Fibroblast of lung (primary cell): ENCODE measurements around the gene PAK4. TPM values are rescaled to one million over a fixed set of nuclear protein-coding genes. Genes with fewer than 3 reads are reported as not detected.
A peak's percentile ranks its signal among the peaks of the same experiment; 100 is the strongest.

ENCODE experiments used
- DNase-seq, 2 donors: peaks; one replicate each; pipeline versions ENCODE4 v3.0.0 to v3.0.0-alpha.2; 2010; ENCODE audit warnings: low read depth in 2 of 2
- H2AFZ ChIP-seq: 2 replicates; pipeline ENCODE4 v1.5.1; 2012; ENCODE audit warnings: low read length, control low read depth, inconsistent platforms
- H3K27ac ChIP-seq: 2 replicates; pipeline ENCODE4 v1.5.1; 2011; ENCODE audit warnings: low read length, control low read depth; ENCODE audit not compliant: insufficient read depth
- H3K27me3 ChIP-seq: 2 replicates; pipeline ENCODE4 v1.5.1; 2011; ENCODE audit warnings: mild to moderate bottlenecking, low read length; ENCODE audit not compliant: control insufficient read depth, insufficient read depth
- H3K36me3 ChIP-seq: 2 replicates; pipeline ENCODE4 v1.5.1; 2011; ENCODE audit warnings: low read length; ENCODE audit not compliant: control insufficient read depth, insufficient read depth
- H3K4me1 ChIP-seq: 2 replicates; pipeline ENCODE4 v1.5.1; 2011; ENCODE audit warnings: low read length; ENCODE audit not compliant: control insufficient read depth, insufficient read depth; ENCODE audit errors: extremely low read depth
- H3K4me2 ChIP-seq: 2 replicates; pipeline ENCODE4 v1.5.1; 2011; ENCODE audit warnings: low read length, control low read depth; ENCODE audit not compliant: insufficient read depth; ENCODE audit errors: extremely low read depth
- H3K4me3 ChIP-seq, 4 experiments: fragments of 200-600 bp in 1 of 4; sonication (generic) in 1 of 4; replicated peaks in 1 of 4; 2 replicates each; pipeline ENCODE4 v1.5.1; 2011 to 2016; ENCODE audit warnings: low read length in 4 of 4, low read depth in 3 of 4, mild to moderate bottlenecking in 3 of 4, control low read depth in 2 of 4, inconsistent platforms in 1 of 4, mixed read lengths in 1 of 4; ENCODE audit not compliant: insufficient read depth in 1 of 4; ENCODE audit errors: control extremely low read depth in 1 of 4
- H3K79me2 ChIP-seq: 2 replicates; pipeline ENCODE4 v1.5.1; 2012; ENCODE audit warnings: mild to moderate bottlenecking, low read length, inconsistent platforms; ENCODE audit not compliant: control insufficient read depth, insufficient read depth
- H3K9ac ChIP-seq: 2 replicates; pipeline ENCODE4 v1.5.1; 2011; ENCODE audit warnings: mild to moderate bottlenecking, low read length, control low read depth; ENCODE audit not compliant: insufficient read depth
- H3K9me3 ChIP-seq: 2 replicates; pipeline ENCODE4 v1.5.1; 2012; ENCODE audit warnings: low read depth, low read length; ENCODE audit not compliant: control insufficient read depth, insufficient read depth
- H4K20me1 ChIP-seq: 2 replicates; pipeline ENCODE4 v1.5.1; 2011; ENCODE audit warnings: low read length; ENCODE audit not compliant: control insufficient read depth, insufficient read depth; ENCODE audit errors: extremely low read depth
- EZH2 ChIP-seq: IDR thresholded peaks from 2 replicates; pipeline ENCODE4 v1.5.1; 2012; ENCODE audit warnings: low read length, control low read depth, mild to moderate bottlenecking; ENCODE audit errors: missing control alignments
- polyA plus RNA-seq, 2 donors: library from polyadenylated mRNA; depleted of rRNA in 1 of 2; stranded (reverse) in 1 of 2; unstranded in 1 of 2; fragments of >200 nt; gene quantifications; 2 replicates each; pipeline ENCODE4 v1.2.1, GENCODE V29; 2011 to 2012; ENCODE audit warnings: missing spikeins in 1 of 2
- total RNA-seq: library from RNA; depleted of rRNA; stranded (reverse); fragments of >200 nt; gene quantifications from 2 replicates; pipeline ENCODE4 v1.2.1, GENCODE V29; 2014
- TF ChIP-seq, protein P1 (sequence below), 2 donors: IDR thresholded peaks in 1 of 2; conservative IDR thresholded peaks in 1 of 2; 1 replicate in 1 of 2; 2 replicates in 1 of 2; pipeline ENCODE4 v1.5.1; 2011 to 2012; ENCODE audit warnings: low read length in 2 of 2, control low read depth in 1 of 2, inconsistent platforms in 1 of 2, low read depth in 1 of 2, mild to moderate bottlenecking in 1 of 2

The PAK4 gene
- total and polyA plus RNA-seq, 2 donors (not counting 1 experiment from before 2014, with no cell fraction given) = 4.6 to 8.4 TPM

DNA sequence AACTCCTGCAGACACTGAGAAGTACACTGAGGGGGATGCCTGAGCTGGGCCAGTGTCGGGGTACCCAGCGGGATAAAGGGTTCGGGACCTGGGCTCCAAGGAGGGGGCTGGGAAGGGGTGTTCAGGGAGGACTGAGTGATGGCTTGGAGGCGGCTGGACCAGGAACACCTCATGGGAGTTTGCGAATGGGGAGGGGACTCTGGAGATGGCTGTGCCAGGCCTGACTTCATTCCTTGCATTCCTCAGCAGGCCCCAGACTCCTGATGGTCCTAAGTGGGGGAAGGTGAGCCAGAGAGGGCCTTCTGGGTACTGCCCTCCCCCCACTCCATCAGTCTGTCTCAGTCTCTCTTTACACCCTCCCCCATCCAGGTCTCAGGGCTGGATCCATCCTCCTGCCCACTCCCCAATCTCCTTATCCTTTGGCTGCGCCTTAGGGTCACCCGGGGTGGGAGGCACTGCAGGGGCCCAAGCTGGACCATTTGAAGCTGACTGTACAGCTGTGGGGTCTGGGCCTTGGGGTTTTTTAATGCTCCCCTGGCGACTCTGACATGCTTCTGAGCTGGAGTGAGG, 13.8 kb downstream of the PAK4 start:
- Histone ChIP-seq H4K20me1 (no peaks in the 10 kb centered on the region), H3K27ac (no peak overlapping the region), H3K4me2 (no peak overlapping the region), H3K4me1 (no peaks in the 10 kb centered on the region), H3K79me2 (peaks cover 58% of the 10 kb centered on the region), H3K36me3 (no peaks in the 10 kb centered on the region), H2AFZ (no peak overlapping the region), H3K9me3 (no peaks in the 10 kb centered on the region), H3K27me3 (no peaks in the 10 kb centered on the region), H3K9ac (no peak overlapping the region), H3K4me3 (no peak overlapping the region)
- TF ChIP-seq, protein P1, sequence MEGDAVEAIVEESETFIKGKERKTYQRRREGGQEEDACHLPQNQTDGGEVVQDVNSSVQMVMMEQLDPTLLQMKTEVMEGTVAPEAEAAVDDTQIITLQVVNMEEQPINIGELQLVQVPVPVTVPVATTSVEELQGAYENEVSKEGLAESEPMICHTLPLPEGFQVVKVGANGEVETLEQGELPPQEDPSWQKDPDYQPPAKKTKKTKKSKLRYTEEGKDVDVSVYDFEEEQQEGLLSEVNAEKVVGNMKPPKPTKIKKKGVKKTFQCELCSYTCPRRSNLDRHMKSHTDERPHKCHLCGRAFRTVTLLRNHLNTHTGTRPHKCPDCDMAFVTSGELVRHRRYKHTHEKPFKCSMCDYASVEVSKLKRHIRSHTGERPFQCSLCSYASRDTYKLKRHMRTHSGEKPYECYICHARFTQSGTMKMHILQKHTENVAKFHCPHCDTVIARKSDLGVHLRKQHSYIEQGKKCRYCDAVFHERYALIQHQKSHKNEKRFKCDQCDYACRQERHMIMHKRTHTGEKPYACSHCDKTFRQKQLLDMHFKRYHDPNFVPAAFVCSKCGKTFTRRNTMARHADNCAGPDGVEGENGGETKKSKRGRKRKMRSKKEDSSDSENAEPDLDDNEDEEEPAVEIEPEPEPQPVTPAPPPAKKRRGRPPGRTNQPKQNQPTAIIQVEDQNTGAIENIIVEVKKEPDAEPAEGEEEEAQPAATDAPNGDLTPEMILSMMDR (conservative IDR thresholded peaks at IDR 0.05 in 1 of 2, IDR thresholded peaks at IDR 0.05 in 1 of 2; ENCODE audit: low read depth in 1 of 2, low read length in 2 of 2) = no peak
- TF ChIP-seq EZH2 = no peak
- DNase-seq = peak in 1 of 2 donors; percentile 42

DNA sequence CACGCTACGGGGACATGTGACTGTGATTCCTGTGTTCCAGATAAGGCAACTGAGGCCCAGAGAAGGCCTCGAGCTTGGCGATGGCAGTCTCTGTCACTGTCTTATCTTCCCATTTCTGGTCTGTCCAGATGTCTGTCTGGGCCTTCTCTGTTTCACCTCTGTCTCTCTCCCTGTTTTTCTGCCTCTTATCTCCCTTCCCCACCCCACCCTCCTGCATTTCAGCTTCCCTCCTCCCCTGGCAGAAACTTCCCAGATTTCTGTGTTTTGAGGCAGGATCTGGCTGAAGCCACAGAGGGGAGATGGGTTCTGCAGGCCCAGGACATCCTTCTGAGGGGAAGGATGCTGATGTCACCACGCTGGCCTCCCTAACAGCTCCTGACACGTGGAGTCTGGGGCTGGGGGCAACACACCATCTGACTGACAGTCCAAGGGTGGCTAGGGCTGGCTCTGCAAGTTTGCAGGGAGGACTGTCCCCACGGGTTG, 14.4 kb downstream of the PAK4 start:
- H4K20me1 ChIP-seq = no peaks in the 10 kb centered on the region
- H3K9ac ChIP-seq = no peak overlapping the region
- DNase-seq = no peak

DNA sequence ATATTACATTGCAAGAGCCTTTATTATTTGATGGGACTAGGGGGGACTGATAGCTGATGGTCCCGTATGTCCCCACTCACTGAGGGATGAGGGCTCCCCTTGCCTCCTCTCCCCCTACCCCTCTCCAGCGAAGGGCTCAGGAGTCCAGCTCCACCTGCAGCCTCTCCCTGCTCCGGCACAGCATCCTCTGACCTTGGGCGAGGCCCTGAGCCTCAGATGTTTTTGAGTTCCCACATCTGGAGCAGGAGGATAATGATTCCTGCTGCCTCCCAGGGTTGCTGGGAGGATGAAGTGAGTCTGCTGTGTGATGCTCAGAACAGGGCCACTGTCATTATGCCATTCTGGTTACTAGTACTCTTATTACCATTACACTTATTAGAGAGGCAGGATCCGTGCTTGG, 15.0 kb downstream of the PAK4 start:
- Histone ChIP-seq H3K9ac (no peak overlapping the region), H3K27me3 (no peaks in the 10 kb centered on the region), H3K4me2 (no peak overlapping the region), H3K9me3 (no peaks in the 10 kb centered on the region), H2AFZ (no peak overlapping the region), H3K27ac (no peak overlapping the region), H3K36me3 (no peaks in the 10 kb centered on the region), H4K20me1 (no peaks in the 10 kb centered on the region), H3K4me1 (no peaks in the 10 kb centered on the region), H3K4me3 (no peak overlapping the region), H3K79me2 (peaks cover 54% of the 10 kb centered on the region)
- DNase-seq = no peak
- TF ChIP-seq, protein P1 (conservative IDR thresholded peaks at IDR 0.05 in 1 of 2, IDR thresholded peaks at IDR 0.05 in 1 of 2; ENCODE audit: low read depth in 1 of 2, low read length in 2 of 2) = no peak
- TF ChIP-seq EZH2 = no peak

More for the DNA sequence above, 14.4 kb downstream of the PAK4 start:
- Histone ChIP-seq H3K36me3 (no peaks in the 10 kb centered on the region), H3K4me3 (no peak overlapping the region), H3K4me1 (no peaks in the 10 kb centered on the region), H2AFZ (no peak overlapping the region), H3K4me2 (no peak overlapping the region), H3K27me3 (no peaks in the 10 kb centered on the region), H3K27ac (no peak overlapping the region), H3K9me3 (no peaks in the 10 kb centered on the region), H3K79me2 (peaks cover 54% of the 10 kb centered on the region)
- no peak for TF ChIP-seq EZH2
- TF ChIP-seq, protein P1 (conservative IDR thresholded peaks at IDR 0.05 in 1 of 2, IDR thresholded peaks at IDR 0.05 in 1 of 2; ENCODE audit: low read depth in 1 of 2, low read length in 2 of 2) = no peak
